Activated CD4-positive, alpha-beta T cell treated with anti-CD3 and anti-CD28 coated beads, Interleukin-2, amount 50 U/mL, for 4 hours (primary cell): ENCODE measurements around the gene PRODH2.

Experiments
- DNase-seq, 2 experiments: peaks; one replicate each; pipeline ENCODE4 v3.0.0-alpha.2; 2020

The PRODH2 gene, protein sequence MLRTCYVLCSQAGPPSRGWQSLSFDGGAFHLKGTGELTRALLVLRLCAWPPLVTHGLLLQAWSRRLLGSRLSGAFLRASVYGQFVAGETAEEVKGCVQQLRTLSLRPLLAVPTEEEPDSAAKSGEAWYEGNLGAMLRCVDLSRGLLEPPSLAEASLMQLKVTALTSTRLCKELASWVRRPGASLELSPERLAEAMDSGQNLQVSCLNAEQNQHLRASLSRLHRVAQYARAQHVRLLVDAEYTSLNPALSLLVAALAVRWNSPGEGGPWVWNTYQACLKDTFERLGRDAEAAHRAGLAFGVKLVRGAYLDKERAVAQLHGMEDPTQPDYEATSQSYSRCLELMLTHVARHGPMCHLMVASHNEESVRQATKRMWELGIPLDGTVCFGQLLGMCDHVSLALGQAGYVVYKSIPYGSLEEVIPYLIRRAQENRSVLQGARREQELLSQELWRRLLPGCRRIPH

DNA sequence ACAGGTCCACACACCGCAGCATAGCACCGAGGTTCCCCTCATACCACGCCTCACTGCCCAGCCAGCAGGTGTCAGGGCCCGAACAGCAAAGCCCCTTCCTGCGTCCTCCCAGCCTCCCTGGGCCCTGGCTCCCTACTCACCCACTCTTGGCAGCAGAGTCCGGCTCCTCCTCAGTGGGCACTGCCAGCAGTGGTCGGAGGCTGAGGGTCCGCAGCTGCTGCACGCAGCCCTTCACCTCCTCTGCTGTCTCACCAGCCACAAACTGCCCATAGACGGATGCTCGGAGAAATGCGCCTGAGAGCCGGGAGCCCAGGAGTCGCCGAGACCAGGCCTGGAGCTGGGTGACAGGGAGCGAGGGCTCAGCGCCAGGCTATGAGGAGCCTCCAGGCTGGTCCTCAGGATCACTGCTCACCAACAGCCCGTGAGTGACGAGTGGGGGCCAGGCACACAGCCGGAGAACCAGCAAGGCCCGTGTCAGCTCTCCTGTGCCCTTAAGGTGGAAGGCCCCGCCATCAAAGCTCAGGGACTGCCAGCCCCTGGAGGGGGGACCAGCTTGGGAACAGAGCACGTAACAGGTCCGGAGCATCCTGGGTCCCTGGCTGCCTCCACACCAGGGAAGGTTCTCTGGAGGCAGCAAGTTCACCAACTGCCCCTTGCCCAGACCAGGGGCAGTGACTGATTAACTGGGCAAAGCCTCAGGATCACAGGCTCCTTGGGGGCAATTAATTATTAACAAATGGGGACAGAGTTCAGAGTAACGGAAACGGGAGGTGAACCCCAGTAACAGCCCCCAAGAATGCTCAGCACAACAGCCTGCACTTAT, at the start of gene PRODH2:
PRODH2 (minus strand) TSS at position 626 of the 823 bp plus-strand sequence; CDS start at position 586, 40 bp downstream.
- no peak for DNase-seq

DNA sequence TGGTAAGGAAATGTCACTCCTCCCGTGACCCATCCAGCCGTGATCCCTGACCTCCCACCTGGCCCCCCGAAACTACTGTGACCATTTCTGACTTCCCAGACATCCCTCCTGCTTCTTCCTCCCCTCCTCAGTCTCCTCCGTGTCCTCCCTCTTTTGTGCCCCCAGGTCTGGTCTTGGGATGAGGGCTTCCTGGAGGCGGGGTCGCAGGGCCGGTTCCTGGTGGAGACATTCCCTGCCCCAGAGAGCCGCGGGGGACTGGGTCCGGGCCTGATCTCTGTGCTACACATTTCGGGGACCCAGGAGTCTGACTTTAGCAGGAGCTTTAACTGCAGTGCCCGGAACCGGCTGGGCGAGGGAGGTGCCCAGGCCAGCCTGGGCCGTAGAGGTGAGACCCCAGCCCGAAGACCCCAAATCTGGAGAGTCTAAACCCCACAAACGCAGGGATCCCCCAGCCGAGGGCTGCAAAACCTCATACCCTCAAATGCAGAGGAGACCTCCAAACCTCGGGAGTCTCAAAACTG, 49.1 kb upstream of the PRODH2 start:
- no peak for DNase-seq

DNA sequence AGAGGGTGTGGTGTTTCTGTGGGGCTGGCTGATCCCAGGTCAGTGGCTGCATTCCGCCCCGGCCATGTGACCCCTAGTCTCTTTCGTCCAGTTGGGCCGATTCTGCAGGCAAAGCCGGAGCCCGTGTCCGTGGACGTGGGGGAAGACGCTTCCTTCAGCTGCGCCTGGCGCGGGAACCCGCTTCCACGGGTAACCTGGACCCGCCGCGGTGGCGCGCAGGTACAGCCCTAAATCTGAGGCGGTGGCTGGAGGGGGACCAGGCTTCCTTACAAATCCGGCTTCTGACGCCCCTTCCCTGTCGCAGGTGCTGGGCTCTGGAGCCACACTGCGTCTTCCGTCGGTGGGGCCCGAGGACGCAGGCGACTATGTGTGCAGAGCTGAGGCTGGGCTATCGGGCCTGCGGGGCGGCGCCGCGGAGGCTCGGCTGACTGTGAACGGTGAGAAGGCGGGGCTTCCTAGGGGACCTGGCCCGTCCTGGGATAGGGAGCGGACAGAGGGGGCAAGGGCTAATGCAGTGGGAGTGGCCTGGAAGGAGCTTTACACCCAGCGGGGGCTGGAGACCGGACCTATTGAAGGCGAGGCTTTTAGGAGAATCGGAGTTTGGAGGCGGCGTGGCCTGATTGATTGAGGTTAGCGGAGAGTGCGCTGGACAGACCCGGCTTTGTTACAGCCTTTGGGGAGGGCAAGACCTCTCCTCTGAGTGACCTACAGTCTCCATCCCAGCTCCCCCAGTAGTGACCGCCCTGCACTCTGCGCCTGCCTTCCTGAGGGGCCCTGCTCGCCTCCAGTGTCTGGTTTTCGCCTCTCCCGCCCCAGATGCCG, 48.4 kb upstream of the PRODH2 start:
- no peak for DNase-seq

DNA sequence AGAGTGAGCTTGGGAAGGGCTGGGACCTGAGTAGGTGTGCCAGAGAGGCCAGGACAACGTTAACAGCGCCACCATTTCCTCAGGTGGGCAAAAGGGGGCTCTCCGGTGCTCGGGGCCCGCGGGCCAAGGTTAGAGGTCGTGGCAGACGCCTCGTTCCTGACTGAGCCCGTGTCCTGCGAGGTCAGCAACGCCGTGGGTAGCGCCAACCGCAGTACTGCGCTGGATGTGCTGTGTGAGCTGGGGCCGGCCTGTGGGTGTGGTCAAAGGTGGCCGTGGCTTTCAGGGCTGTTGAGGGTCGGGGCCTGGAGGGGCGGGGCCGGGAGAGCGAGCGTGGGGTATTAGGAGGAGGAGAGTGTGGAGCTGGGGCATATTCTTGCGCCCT, 47.8 kb upstream of the PRODH2 start:
- DNase-seq, result no peak

DNA sequence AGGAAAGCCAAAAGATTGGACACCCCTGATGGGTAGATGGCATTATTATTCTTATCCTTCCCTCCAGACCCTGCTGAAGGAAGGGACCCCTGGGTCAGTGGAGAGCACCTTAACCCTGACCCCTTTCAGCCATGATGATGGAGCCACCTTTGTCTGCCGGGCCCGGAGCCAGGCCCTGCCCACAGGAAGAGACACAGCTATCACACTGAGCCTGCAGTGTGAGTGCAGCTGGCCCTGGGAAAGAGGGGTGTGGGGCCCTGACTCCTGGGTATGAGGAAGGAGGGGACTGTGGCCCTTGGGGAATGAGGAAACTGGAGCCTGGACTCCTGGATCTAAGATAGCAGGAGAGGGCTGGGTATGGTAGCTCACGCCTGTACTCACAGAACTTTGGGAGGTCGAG, 46.8 kb upstream of the PRODH2 start:
- no peak for DNase-seq

DNA sequence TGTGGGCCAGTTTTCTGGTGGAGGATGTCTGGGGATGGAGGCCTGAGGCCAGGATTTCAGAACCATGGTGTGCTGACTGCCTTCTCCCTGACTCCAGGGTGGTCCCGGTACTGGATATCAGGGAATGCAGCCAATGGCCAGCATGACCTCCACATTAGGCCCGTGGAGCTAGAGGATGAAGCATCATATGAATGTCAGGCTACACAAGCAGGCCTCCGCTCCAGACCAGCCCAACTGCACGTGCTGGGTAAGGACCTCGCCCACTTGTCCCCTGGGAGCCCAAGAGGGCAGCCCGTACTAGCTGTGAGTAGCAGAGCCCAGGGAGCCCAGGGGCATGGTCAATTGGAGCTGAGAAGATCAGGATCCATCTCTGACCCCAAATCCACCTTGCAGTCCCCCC, 45.7 kb upstream of the PRODH2 start:
- no peak for DNase-seq

DNA sequence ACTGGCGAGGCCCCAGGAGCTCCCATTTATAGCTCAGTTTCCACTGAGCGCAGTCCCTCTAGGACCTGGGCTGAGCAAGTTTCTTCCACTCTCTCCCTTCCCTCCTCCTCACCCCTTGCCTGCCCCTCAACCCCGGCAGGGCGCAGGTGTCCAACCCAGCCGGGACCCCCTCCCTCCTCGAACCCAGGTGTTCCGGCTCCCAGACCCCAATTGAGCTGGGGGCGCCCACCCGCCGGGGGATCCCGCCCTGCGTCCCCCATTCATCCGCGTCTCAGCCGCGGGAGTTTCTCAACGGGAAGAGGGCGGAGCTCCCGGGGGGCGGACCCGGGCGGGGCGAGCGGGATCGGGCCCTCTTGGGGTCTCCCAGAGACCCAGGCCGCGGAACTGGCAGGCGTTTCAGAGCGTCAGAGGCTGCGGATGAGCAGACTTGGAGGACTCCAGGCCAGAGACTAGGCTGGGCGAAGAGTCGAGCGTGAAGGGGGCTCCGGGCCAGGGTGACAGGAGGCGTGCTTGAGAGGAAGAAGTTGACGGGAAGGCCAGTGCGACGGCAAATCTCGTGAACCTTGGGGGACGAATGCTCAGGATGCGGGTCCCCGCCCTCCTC, 44.0 kb upstream of the PRODH2 start, which contains the start of gene KIRREL2:
KIRREL2 (plus strand) TSS at position 366 of the 604 bp plus-strand sequence; CDS start at position 575, 209 bp downstream.
- no peak for DNase-seq

DNA sequence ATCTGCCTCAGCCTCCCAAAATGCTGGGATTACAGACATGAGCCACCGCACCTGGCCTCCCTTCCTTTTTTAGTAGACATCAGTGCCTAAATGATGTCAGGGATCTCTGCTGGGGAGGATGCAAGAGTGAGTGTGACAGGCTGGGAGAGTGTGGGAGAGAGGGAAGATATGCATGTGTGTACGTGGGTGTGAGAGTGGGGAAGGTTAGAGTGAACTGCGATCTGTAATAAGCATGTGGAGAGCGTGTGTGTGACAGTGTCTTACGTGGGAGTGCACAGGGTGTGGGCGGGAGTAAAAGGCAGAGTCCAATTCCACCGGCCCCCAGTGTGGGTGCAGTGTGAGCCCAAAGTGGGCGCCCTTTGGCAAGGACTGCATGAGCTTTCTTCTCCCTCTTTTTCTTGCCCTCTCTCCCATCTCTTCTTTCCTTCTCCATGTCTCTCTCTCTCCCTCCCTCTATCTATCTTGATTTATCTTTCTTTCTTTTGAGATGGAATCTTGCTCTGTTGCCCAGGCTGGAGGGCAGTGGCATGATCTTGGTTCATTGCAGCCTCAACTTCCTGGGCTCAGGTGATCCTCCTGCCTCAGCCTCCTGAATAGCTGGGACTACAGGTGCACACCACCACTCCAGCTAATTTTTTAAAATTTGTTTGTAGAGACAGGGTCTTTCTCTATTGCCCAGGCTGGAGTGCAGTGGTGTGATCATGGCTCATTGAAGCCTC, 40.6 kb upstream of the PRODH2 start:
- no peak for DNase-seq

DNA sequence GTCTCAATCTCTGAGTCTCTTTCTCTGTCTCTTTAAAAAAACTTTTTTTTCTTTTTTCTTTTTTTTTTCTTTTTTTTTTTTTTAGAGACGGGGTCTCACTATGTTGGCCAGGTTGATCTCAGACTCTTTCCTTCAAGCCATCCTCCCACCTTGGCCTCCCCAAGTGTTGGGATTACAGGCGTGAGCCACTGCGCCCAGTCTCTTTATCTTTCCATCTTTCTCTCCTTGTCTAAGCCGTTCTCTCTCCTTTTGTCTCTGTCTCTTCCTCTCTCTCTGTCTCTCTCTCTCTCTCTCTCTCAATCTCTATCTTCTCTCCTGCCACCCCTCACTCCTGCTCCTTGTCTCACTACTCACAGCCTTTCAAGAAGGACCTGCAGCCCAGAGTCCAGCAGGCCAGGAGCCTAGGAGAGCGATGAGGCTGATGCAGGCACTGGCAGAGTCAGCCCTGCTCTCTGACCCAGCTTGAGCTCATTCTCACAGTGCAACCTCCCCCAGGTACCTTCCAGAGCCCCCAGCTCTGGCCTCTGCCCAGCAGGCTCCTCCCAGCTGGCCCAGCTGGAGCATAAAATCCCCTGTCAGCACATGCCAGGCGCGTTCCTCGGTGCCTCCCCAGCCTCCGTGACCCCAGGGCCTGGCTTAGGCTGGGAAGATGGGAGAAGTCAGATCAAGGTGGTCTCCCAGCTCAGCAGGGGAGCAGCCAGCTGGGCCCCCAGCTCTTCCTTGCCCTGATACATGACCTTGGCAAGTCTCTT, 39.6 kb upstream of the PRODH2 start, which contains the start of gene NPHS1:
NPHS1 (minus strand) TSS at position 476 of the 752 bp plus-strand sequence. CDS start 667 bp downstream, outside the sequence.
- DNase-seq, result no peak

DNA sequence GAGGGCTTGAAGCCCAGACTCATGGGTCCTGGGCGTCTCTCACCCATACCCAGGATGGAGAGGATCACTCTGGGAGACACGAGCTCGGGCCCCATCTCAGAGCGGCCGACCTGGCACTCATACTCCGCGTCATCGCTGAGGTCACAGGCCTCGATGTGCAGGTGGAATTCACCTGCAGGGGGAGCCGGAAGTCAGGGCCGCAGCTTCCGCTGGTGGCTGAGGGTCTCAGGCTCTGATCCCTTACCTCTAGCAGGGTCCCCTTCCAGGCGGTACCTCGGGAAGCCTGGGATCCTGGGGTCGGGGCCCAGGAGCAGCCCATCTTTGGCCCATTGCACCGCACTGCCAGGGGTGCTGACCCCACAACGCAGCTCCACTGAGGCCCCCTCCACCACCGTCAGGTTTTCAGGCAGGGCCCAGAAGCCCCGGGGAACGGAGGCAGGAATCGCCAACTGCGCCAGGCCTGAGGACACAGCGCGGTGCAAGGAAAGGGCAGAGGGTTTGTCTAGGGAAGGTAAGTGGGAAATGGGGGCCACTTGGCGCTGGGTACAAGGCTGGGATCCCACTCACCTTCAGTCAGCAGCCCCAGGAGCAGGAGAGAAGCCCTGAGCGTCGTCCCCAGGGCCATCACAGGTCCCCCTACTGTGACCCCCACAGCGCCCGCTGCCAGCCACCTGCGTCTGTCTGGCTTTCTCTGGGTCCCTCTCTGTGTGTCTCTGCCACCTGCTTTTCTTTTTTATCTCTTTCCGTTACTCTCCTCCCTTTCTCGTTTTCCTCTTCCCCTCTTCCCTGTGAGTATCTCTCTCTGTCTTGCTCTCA, 38.8 kb upstream of the PRODH2 start:
- no peak for DNase-seq

DNA sequence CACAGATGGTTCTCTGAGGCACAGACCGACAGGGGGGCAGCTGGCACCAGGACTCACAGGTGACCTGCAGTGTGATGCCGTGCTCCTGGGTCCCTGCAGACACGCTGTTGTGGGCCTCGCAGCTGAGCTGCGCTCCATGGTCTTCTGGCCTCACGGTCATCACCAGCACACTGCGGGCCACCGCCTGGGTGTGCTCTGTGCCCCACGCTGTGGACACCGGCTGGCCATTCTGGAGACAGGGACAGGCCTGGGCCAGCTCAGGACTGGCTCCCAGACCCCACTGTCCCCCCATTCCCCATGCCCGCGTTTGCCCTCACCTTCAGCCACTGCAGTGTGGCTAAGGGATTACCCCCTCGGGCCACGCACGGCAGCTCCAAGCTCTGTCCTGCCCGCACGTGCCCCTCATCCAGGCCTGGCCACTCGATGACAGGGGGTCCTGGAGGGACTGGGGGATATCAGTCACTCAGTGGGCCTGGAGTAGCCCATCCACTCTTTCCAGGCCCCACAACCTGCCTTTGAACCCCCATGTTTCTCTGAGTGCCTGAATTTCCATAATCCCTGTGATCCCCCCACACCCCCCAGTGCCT, 36.4 kb upstream of the PRODH2 start:
- DNase-seq, result no peak

DNA sequence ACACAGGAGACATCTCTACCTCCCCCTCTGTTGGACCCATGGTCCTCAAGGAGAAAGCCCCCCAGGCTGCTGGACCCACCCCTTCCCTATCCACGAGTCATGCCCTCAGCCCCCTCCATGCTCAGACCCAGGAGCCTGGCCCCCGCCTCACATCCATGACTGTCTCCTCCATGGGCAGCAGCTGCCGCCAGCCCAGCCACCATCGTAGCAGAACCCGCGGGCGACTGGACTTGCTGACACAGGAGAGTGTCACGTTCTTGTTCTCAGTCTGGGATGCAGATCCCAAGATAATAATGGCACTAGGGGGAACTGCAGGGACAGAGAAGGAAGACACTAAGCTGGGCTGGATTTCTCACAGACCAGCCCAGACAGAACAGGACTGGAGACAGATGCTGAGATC, 35.8 kb upstream of the PRODH2 start:
- no peak for DNase-seq

DNA sequence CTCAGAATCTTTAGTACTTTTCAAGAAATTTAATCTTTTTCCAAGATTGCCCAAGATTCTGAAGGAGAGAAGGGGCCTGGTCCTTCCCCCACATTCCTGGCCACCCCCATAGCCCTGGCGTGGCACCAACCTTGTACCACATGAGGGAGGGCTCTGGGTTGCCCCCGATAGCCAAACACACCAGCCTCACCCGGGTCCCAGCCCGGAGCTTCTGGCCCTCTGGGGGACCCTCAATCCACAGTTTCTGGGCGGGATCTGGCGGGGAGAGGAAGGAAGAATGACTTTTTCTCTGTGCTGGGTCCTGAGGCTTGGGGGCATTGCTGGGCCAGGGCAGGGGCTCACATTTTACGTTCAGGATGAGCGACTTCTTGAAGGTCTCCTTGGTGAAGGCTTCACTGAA, 35.3 kb upstream of the PRODH2 start:
- DNase-seq, result no peak

DNA sequence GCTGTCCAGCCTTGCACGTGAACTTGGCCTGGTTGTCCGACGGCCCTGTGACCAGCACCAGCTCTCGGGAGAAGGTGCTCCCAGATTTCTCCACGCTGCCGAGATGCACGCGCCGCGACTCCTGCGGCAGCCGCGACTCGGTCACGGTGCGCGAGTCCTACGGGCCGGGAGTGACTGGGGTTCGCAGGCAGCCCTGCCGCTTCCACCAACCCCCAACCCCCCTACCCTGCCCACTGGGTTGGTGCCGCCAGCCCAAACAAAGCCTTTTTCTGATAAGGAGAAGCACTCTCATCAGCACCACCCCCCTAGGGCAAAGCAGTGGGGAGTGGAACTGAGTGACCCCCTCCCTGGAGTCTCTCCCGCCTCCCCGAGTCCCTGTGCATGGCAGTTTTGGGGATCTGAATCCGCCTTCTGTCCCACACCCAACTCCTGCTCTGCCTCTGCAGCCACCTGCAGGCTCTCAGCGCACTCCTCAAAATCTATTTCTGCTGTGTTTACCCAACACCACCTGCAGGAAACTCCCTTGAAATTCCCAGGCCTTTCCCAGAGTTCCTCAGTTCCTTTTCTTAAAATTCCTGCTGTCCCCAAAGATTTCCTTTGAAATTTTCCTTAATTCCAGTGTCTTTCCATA, 33.5 kb upstream of the PRODH2 start:
- DNase-seq, result no peak

DNA sequence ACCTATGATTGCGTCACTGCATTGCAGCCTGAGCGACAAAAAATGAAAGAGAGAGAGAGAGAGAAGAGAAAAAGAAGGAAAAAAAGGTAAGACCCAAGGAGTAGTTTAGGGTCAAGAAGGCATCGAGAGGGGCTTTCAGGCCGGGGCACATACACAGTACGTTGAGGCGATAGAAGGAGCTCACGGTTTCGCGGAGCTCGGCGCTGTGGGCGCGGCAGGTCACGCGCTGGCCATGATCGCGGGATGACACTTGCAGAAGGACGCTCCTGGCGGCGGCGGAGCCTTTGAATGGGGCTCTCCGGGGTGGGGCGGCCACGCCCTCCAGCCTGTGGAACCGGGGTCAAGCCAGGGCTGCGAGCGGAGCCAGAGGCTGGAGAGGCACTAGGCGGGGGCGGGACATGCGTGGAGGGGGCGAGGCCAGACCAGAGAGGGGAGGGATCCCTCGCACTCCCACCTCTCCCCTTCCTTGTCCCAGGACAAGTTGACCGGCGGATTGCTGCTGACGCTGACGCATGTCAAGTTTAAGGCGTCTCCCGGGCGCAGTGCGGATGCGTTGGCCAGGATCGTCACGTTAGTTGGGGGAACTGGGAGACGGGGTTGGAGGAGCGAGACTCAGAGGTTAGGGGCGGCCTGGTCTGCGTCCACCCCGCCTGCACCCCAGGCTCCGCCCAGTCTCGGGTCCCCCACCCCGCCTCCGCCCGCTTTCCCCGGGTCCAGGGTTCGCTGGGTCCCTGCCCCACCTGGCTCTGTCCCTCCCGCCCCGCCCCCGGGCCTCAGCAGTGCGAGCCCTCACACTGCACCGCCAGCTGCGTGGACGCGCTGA, 32.8 kb upstream of the PRODH2 start:
- DNase-seq, result no peak

DNA sequence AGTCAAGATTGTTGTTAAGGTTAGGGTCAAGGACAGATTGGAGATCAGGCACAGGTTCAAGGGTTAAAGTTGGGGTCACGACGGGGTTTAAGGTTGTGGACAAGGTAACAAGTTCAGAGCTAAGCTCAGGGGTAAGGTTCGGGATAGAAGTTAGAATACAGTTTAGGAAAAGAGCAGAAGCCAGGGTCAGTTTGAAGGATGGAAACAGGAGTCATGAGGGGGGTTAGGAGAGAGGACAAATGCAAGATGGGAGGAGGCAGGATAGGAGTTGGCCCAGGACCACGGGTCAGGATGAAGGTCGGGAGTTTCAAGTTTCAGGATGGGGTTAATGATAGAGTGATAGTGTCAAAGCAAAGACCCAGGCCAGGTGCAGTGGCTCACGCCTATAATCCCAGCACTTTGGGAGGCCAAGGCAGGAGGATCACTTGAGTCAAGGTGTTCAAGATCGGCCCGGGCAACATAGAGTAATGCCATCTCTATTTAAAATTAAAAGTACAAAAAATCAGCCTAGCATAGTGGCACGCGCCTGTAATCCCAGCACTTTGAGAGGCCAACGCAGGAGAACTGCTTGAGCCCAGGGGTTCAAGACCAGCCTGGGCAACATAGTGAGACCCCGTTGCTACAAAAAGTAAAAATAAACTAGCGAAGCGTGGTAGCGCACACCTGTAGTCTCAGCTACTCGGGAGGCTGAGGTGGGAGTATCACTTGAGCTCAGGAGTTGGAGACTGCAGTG, 32.0 kb upstream of the PRODH2 start:
- DNase-seq, result no peak
